ENCODE results near the gene BMPER. TPM values are rescaled to one million over a fixed set of nuclear protein-coding genes. Genes with fewer than 3 reads are reported as not detected.

The BMPER gene
- total and polyA plus RNA-seq, 2 experiments from 2014 or later, result 4.5 to 6.3 TPM

- H3K36me3 ChIP-seq (replicated peaks; ENCODE audit: insufficient read depth, low read depth), result no peaks in the 10 kb centered on the region
- no peaks in the 10 kb centered on the region for H3K27me3 ChIP-seq
- no peaks in the 10 kb centered on the region for H4K20me1 ChIP-seq (ENCODE audit: insufficient read depth, poor library complexity, severe bottlenecking)
- H3K9me2 ChIP-seq (replicated peaks; ENCODE audit: insufficient read depth), result no peaks in the 10 kb centered on the region
- no peaks in the 10 kb centered on the region for H3K79me2 ChIP-seq
- no peak overlapping the region for H3K4me3 ChIP-seq
- TF ChIP-seq EZH2 (IDR thresholded peaks at IDR 0.05; ENCODE audit: borderline replicate concordance) (no peak), EZH2phosphoT487 (IDR thresholded peaks at IDR 0.05; ENCODE audit: low read depth, severe bottlenecking, unreplicated experiment) (no peak), CTCF (IDR thresholded peaks at IDR 0.05; ENCODE audit: poor library complexity) (no peak)
- no peak overlapping the region for H2AFZ ChIP-seq
- H3K27ac ChIP-seq, result no peak overlapping the region
- 52% methylated on average over 4 of the region's 4 CpGs for WGBS (ENCODE audit: low lambda C conversion rate, missing lambda C conversion rate)
- H3K9me3 ChIP-seq (ENCODE audit: low read depth), result no peaks in the 10 kb centered on the region
- no peak overlapping the region for H3K4me2 ChIP-seq
- DNase-seq (ENCODE audit: low spot score), result no peak
- peaks cover 2% of the 10 kb centered on the region for H3K4me1 ChIP-seq (ENCODE audit: insufficient read depth)
Observed at GRCh38 chr7:34060196-34060947, 155.0 kb downstream of the BMPER start.

GRCh38 chr7:34061149-34061548 is 155.8 kb downstream of the BMPER start:
- Histone ChIP-seq H3K36me3 (replicated peaks; ENCODE audit: insufficient read depth, low read depth) (no peaks in the 10 kb centered on the region), H3K27ac (no peak overlapping the region), H2AFZ (no peak overlapping the region), H3K4me3 (no peak overlapping the region), H3K79me2 (no peaks in the 10 kb centered on the region), H3K27me3 (no peaks in the 10 kb centered on the region), H3K9me3 (ENCODE audit: low read depth) (no peaks in the 10 kb centered on the region), H3K4me1 (ENCODE audit: insufficient read depth) (peaks cover 2% of the 10 kb centered on the region), H4K20me1 (ENCODE audit: insufficient read depth, poor library complexity, severe bottlenecking) (no peaks in the 10 kb centered on the region), H3K4me2 (no peak overlapping the region), H3K9me2 (replicated peaks; ENCODE audit: insufficient read depth) (no peaks in the 10 kb centered on the region)
- DNase-seq (ENCODE audit: low spot score), result no peak
- TF ChIP-seq EZH2 (IDR thresholded peaks at IDR 0.05; ENCODE audit: borderline replicate concordance), result no peak
- 85% methylated on average over 2 of the region's 2 CpGs for WGBS (ENCODE audit: low lambda C conversion rate, missing lambda C conversion rate)

- peaks cover 2% of the 10 kb centered on the region for H3K4me1 ChIP-seq (ENCODE audit: insufficient read depth)
- no peaks in the 10 kb centered on the region for H3K9me3 ChIP-seq (ENCODE audit: low read depth)
- 83% methylated on average over 4 of the region's 4 CpGs for WGBS (ENCODE audit: low lambda C conversion rate, missing lambda C conversion rate)
- TF ChIP-seq EZH2phosphoT487 (IDR thresholded peaks at IDR 0.05; ENCODE audit: low read depth, severe bottlenecking, unreplicated experiment) (no peak), EZH2 (IDR thresholded peaks at IDR 0.05; ENCODE audit: borderline replicate concordance) (no peak), CTCF (IDR thresholded peaks at IDR 0.05; ENCODE audit: poor library complexity) (no peak)
- no peaks in the 10 kb centered on the region for H3K79me2 ChIP-seq
- H3K4me3 ChIP-seq, result no peak overlapping the region
- H3K4me2 ChIP-seq, result no peak overlapping the region
- H3K27me3 ChIP-seq, result no peaks in the 10 kb centered on the region
- H2AFZ ChIP-seq, result no peak overlapping the region
- no peaks in the 10 kb centered on the region for H3K9me2 ChIP-seq (replicated peaks; ENCODE audit: insufficient read depth)
- no peaks in the 10 kb centered on the region for H3K36me3 ChIP-seq (replicated peaks; ENCODE audit: insufficient read depth, low read depth)
- H4K20me1 ChIP-seq (ENCODE audit: insufficient read depth, poor library complexity, severe bottlenecking), result no peaks in the 10 kb centered on the region
- no peak for DNase-seq (ENCODE audit: low spot score)
- no peak overlapping the region for H3K27ac ChIP-seq
Observed at GRCh38 chr7:34062341-34062740, 157.0 kb downstream of the BMPER start.

GRCh38 chr7:34062826-34063225 is 157.5 kb downstream of the BMPER start:
- DNase-seq (ENCODE audit: low spot score), result no peak
- Histone ChIP-seq H3K36me3 (replicated peaks; ENCODE audit: insufficient read depth, low read depth) (no peaks in the 10 kb centered on the region), H3K4me3 (no peak overlapping the region), H3K27me3 (no peaks in the 10 kb centered on the region), H3K9me3 (ENCODE audit: low read depth) (no peaks in the 10 kb centered on the region), H3K4me1 (ENCODE audit: insufficient read depth) (peaks cover 2% of the 10 kb centered on the region), H2AFZ (no peak overlapping the region), H3K4me2 (no peak overlapping the region), H3K9me2 (replicated peaks; ENCODE audit: insufficient read depth) (no peaks in the 10 kb centered on the region), H3K79me2 (no peaks in the 10 kb centered on the region), H3K27ac (no peak overlapping the region), H4K20me1 (ENCODE audit: insufficient read depth, poor library complexity, severe bottlenecking) (no peaks in the 10 kb centered on the region)
- TF ChIP-seq EZH2 (IDR thresholded peaks at IDR 0.05; ENCODE audit: borderline replicate concordance), result no peak
- TF ChIP-seq EZH2phosphoT487 (IDR thresholded peaks at IDR 0.05; ENCODE audit: low read depth, severe bottlenecking, unreplicated experiment), result no peak
- TF ChIP-seq CTCF (IDR thresholded peaks at IDR 0.05; ENCODE audit: poor library complexity), result no peak
